Keratinocyte (primary cell): ENCODE data around the gene ADGRV1. TPM values are rescaled to one million over a fixed set of nuclear protein-coding genes. Genes with fewer than 3 reads are reported as not detected.

Experiments used
- DNase-seq: peaks from one replicate; pipeline ENCODE4 v3.0.0-alpha.2; 2011; ENCODE audit warnings: low read depth, missing footprints, low spot score
- FAIRE-seq: peaks from 2 replicates; lab custom pipeline; 2011; peaks lifted over from hg19 to GRCh38; lab: Jason Lieb, UNC
- H2AFZ ChIP-seq: 2 replicates; pipeline ENCODE4 v1.6.0; 2012; ENCODE audit warnings: low read length, control low read depth, inconsistent platforms; ENCODE audit not compliant: control insufficient read depth
- H3K27ac ChIP-seq: 2 replicates; pipeline ENCODE4 v1.5.1; 2011; ENCODE audit warnings: low read length; ENCODE audit not compliant: control insufficient read depth, insufficient read depth
- H3K27me3 ChIP-seq: 3 replicates; pipeline ENCODE4 v1.6.0; 2011; ENCODE audit warnings: low read length; ENCODE audit not compliant: control insufficient read depth, insufficient read depth; ENCODE audit errors: extremely low read depth
- H3K36me3 ChIP-seq, 2 experiments: 2 replicates in 1 of 2; 3 replicates in 1 of 2; pipeline ENCODE4 v1.5.1; 2011; ENCODE audit warnings: low read length in 2 of 2, mild to moderate bottlenecking in 1 of 2; ENCODE audit not compliant: control insufficient read depth in 2 of 2, insufficient read depth in 2 of 2; ENCODE audit errors: extremely low read depth in 1 of 2
- H3K4me1 ChIP-seq: 3 replicates; pipeline ENCODE4 v1.5.1; 2011; ENCODE audit warnings: low read length; ENCODE audit not compliant: control insufficient read depth, insufficient read depth; ENCODE audit errors: extremely low read depth
- H3K4me2 ChIP-seq: 3 replicates; pipeline ENCODE4 v1.6.0; 2011; ENCODE audit warnings: low read depth, low read length; ENCODE audit not compliant: control insufficient read depth, insufficient read depth; ENCODE audit errors: extremely low read depth
- H3K4me3 ChIP-seq, 3 experiments: fragments of 200-600 bp in 1 of 3; sonication (generic) in 1 of 3; 2 replicates in 2 of 3; 3 replicates in 1 of 3; pipeline ENCODE4 v1.5.1; 2011 to 2016; ENCODE audit warnings: low read length in 3 of 3, mild to moderate bottlenecking in 3 of 3, control low read depth in 2 of 3, inconsistent platforms in 1 of 3, low read depth in 1 of 3, mixed read lengths in 1 of 3, mixed run types in 1 of 3, moderate library complexity in 1 of 3; ENCODE audit not compliant: control insufficient read depth in 2 of 3, insufficient read depth in 2 of 3; ENCODE audit errors: extremely low read depth in 1 of 3
- H3K79me2 ChIP-seq: 2 replicates; pipeline ENCODE4 v1.6.0; 2012; ENCODE audit warnings: low read length; ENCODE audit not compliant: control insufficient read depth, insufficient read depth
- H3K9ac ChIP-seq: 3 replicates; pipeline ENCODE4 v1.6.0; 2011; ENCODE audit warnings: low read length; ENCODE audit not compliant: control insufficient read depth, insufficient read depth; ENCODE audit errors: extremely low read depth
- H3K9me1 ChIP-seq: 3 replicates; pipeline ENCODE4 v1.6.0; 2011; ENCODE audit warnings: low read length; ENCODE audit not compliant: control insufficient read depth, insufficient read depth; ENCODE audit errors: extremely low read depth
- H3K9me3 ChIP-seq: 2 replicates; pipeline ENCODE4 v1.5.1; 2012; ENCODE audit warnings: low read depth, low read length; ENCODE audit not compliant: control insufficient read depth
- H4K20me1 ChIP-seq: 3 replicates; pipeline ENCODE4 v1.6.0; 2011; ENCODE audit warnings: low read length; ENCODE audit not compliant: control insufficient read depth, insufficient read depth; ENCODE audit errors: extremely low read depth
- CTCF ChIP-seq, 3 experiments: IDR thresholded peaks in 1 of 3; conservative IDR thresholded peaks in 1 of 3; optimal IDR thresholded peaks in 1 of 3; 2 replicates in 2 of 3; 3 replicates in 1 of 3; pipeline versions ENCODE3 to v1.5.1; 2011; ENCODE audit warnings: low read length in 3 of 3, mild to moderate bottlenecking in 3 of 3, moderate library complexity in 2 of 3, control low read depth in 1 of 3, inconsistent platforms in 1 of 3; ENCODE audit not compliant: insufficient read depth in 2 of 3; ENCODE audit errors: extremely low read depth in 1 of 3
- EZH2 ChIP-seq: IDR thresholded peaks from one replicate; pipeline ENCODE4 v1.6.1; 2012; ENCODE audit warnings: inconsistent platforms, mild to moderate bottlenecking, low read length, moderate library complexity
- dilution Hi-C: fragments of 300-500 bp; cut with MboI; formaldehyde crosslinking; loops from one replicate; pipeline ENCODE4 v1.7.0; 2020; ENCODE audit warnings: low sequenced_read_pairs; ENCODE audit not compliant: extremely low pct_ligation_motif_present
- polyA plus RNA-seq, 5 experiments: library from polyadenylated mRNA; depleted of rRNA in 3 of 5; stranded (reverse) in 3 of 5; stranded (forward) in 1 of 5; unstranded in 1 of 5; fragments of >200 nt; gene quantifications; 1 replicate in 1 of 5; 2 replicates in 3 of 5; 3 replicates in 1 of 5; pipeline versions ENCODE4 v1.2.1 to v1.2.3, GENCODE V29; 2011 to 2012; ENCODE audit warnings: missing spikeins in 2 of 5, low read depth in 1 of 5, low replicate concordance in 1 of 5

ADGRV1 gene
- polyA plus RNA-seq, 1 donor (not counting 4 experiments of a cell fraction or from before 2014, with no cell fraction given): 0.05 TPM

GRCh38 chr5:91137647-91138046 is 579.0 kb downstream of the ADGRV1 start:
- Histone ChIP-seq H3K27me3 (no peaks in the 10 kb centered on the region), H3K4me3 (no peak overlapping the region), H3K9me3 (no peaks in the 10 kb centered on the region), H4K20me1 (no peaks in the 10 kb centered on the region), H3K4me2 (no peak overlapping the region), H3K9ac (no peak overlapping the region), H3K36me3 (no peaks in the 10 kb centered on the region), H3K4me1 (peaks cover 31% of the 10 kb centered on the region), H2AFZ (no peak overlapping the region), H3K79me2 (no peaks in the 10 kb centered on the region), H3K9me1 (no peaks in the 10 kb centered on the region), H3K27ac (no peak overlapping the region)
- FAIRE-seq: peak; percentile 84
- peak; percentile 35 for DNase-seq
- no peak for TF ChIP-seq EZH2
- TF ChIP-seq CTCF (optimal IDR thresholded peaks at IDR 0.05 in 1 of 3, IDR thresholded peaks at IDR 0.05 in 1 of 3, conservative IDR thresholded peaks at IDR 0.05 in 1 of 3; ENCODE audit: extremely low read depth in 1 of 3, insufficient read depth in 2 of 3, low read length in 3 of 3): no peak
- dilution Hi-C loops: no loop called here

- H3K79me2 ChIP-seq: no peaks in the 10 kb centered on the region
- no peaks in the 10 kb centered on the region for H4K20me1 ChIP-seq
- H2AFZ ChIP-seq: peak overlapping the region; percentile 33
- FAIRE-seq: no peak
- dilution Hi-C loops: no loop called here
- H3K9ac ChIP-seq: no peak overlapping the region
- no peak for DNase-seq
- H3K4me1 ChIP-seq: peaks cover 31% of the 10 kb centered on the region
- TF ChIP-seq EZH2 (no peak), CTCF (optimal IDR thresholded peaks at IDR 0.05 in 1 of 3, IDR thresholded peaks at IDR 0.05 in 1 of 3, conservative IDR thresholded peaks at IDR 0.05 in 1 of 3; ENCODE audit: extremely low read depth in 1 of 3, insufficient read depth in 2 of 3, low read length in 3 of 3) (no peak)
- H3K9me3 ChIP-seq: no peaks in the 10 kb centered on the region
- H3K4me2 ChIP-seq: no peak overlapping the region
- no peaks in the 10 kb centered on the region for H3K9me1 ChIP-seq
- H3K27ac ChIP-seq: no peak overlapping the region
- H3K27me3 ChIP-seq: no peaks in the 10 kb centered on the region
- no peaks in the 10 kb centered on the region for H3K36me3 ChIP-seq
- no peak overlapping the region for H3K4me3 ChIP-seq
These were observed 581.1 kb downstream of the ADGRV1 start for GRCh38 chr5:91139572-91140200.
